Spinal cord (tissue), 10 donors: ENCODE measurements around the gene MARVELD1. TPM values are rescaled to one million over a fixed set of nuclear protein-coding genes. Genes with fewer than 3 reads are reported as not detected.
A peak's percentile ranks its signal among the peaks of the same experiment; 100 is the strongest.

Experiments
- DNase-seq, 6 donors: peaks; one replicate each; pipeline versions ENCODE4 v3.0.0 to v3.0.0-alpha.2; 2013 to 2015; ENCODE audit warnings: low spot score in 6 of 6, low read depth in 4 of 6
- H3K27ac ChIP-seq: one replicate; pipeline ENCODE4 v1.5.1; 2013; ENCODE audit warnings: low read depth, low read length, control low read depth
- H3K27me3 ChIP-seq: one replicate; pipeline ENCODE4 v1.6.1; 2013; ENCODE audit warnings: low read length; ENCODE audit not compliant: control insufficient read depth, insufficient read depth
- H3K36me3 ChIP-seq: one replicate; pipeline ENCODE4 v1.6.1; 2013; ENCODE audit warnings: low read length; ENCODE audit not compliant: control insufficient read depth, insufficient read depth
- H3K4me1 ChIP-seq: one replicate; pipeline ENCODE4 v1.6.1; 2013; ENCODE audit warnings: low read length; ENCODE audit not compliant: control insufficient read depth, insufficient read depth
- H3K4me3 ChIP-seq: one replicate; pipeline ENCODE4 v1.5.1; 2013; ENCODE audit warnings: low read depth, low read length, control low read depth
- H3K9me3 ChIP-seq: one replicate; pipeline ENCODE4 v1.6.1; 2013; ENCODE audit warnings: low read length; ENCODE audit not compliant: control insufficient read depth, insufficient read depth
- WGBS: methylation state at CpG from one replicate; pipeline ENCODE4 v1.1.5; 2013; ENCODE audit warnings: missing lambda C conversion rate; ENCODE audit not compliant: insufficient coverage; 5-methylcytosine and 5-hydroxymethylcytosine counted together
- polyA plus RNA-seq, 2 donors: library from polyadenylated mRNA; unstranded; fragments of 120-200 nt; gene quantifications; one replicate each; pipeline ENCODE4 v1.2.1, GENCODE V29; 2013; ENCODE audit not compliant: insufficient read length in 2 of 2
- total RNA-seq, 2 donors: library from RNA; depleted of rRNA in 1 of 2; stranded (reverse); fragments of 120-200 nt in 1 of 2; fragments of >200 nt in 1 of 2; gene quantifications; one replicate each; pipeline versions ENCODE4 v1.2.3 to v1.2.4, GENCODE V29; 2013 to 2014
- donor health status: healthy.

Gene MARVELD1
- total and polyA plus RNA-seq, 4 donors: 11.7 to 31.5 (median 19.9) TPM

GRCh38 chr10:97719602-97720001 is 6.1 kb downstream of the MARVELD1 start:
- peaks cover 2% of the 10 kb centered on the region for H3K27me3 ChIP-seq
- H3K4me1 ChIP-seq: peaks cover 44% of the 10 kb centered on the region
- no peaks in the 10 kb centered on the region for H3K9me3 ChIP-seq
- H3K36me3 ChIP-seq: peaks cover 3% of the 10 kb centered on the region
- DNase-seq: no peak
- 100% methylated on average over 1 of the region's 2 CpGs for WGBS
- H3K4me3 ChIP-seq: no peak overlapping the region
- H3K27ac ChIP-seq: peak overlapping the region; percentile 74

GRCh38 chr10:97721871-97722780 is 8.6 kb downstream of the MARVELD1 start:
- no peaks in the 10 kb centered on the region for H3K9me3 ChIP-seq
- H3K4me1 ChIP-seq: peaks cover 30% of the 10 kb centered on the region
- H3K36me3 ChIP-seq: peaks cover under 1% of the 10 kb centered on the region
- no peak overlapping the region for H3K4me3 ChIP-seq
- no peak for DNase-seq
- 80% methylated on average over 6 of the region's 12 CpGs for WGBS
- no peaks in the 10 kb centered on the region for H3K27me3 ChIP-seq
- no peak overlapping the region for H3K27ac ChIP-seq

- Histone ChIP-seq H3K9me3 (no peaks in the 10 kb centered on the region), H3K27me3 (no peaks in the 10 kb centered on the region), H3K4me3 (no peak overlapping the region), H3K4me1 (peaks cover 21% of the 10 kb centered on the region), H3K27ac (no peak overlapping the region), H3K36me3 (no peaks in the 10 kb centered on the region)
- DNase-seq: no peak
- 85% methylated on average over 3 of the region's 3 CpGs for WGBS
These were observed 9.5 kb downstream of the MARVELD1 start for GRCh38 chr10:97723001-97723400.

DNA sequence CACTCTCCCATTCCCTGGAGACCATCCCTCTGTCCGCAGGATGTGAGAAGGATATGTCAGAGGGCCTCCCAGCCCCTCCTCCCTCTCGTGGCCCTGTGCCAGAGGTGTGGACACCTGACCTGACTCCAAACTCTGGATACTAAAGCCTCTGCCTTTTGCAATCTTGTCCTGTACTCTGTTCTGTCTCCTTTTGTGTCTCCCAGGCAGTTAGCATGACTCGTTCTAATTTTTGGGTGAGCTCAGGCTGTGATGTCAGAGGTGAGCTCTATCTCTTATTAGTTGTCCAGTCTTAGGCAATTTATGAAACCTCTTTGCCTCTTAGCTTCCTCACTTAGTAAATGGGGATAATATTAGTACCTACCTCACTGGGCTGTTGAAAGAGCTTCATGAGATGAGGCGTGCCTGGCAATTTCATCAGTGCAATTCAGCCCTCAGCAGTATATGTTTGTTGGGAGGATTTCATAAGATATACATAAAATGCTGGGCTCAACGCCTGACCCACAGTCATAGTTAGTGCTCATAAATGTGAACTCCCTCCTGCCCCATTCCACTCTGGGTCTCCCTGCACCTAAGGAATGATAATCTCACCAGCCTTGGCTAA is 10.9 kb downstream of the MARVELD1 start:
- H3K4me3 ChIP-seq: no peak overlapping the region
- no peak overlapping the region for H3K27ac ChIP-seq
- WGBS: 43% methylated on average over 1 of the region's 5 CpGs
- no peaks in the 10 kb centered on the region for H3K9me3 ChIP-seq
- H3K27me3 ChIP-seq: no peaks in the 10 kb centered on the region
- no peak for DNase-seq
- no peaks in the 10 kb centered on the region for H3K36me3 ChIP-seq
- peaks cover 7% of the 10 kb centered on the region for H3K4me1 ChIP-seq

DNA sequence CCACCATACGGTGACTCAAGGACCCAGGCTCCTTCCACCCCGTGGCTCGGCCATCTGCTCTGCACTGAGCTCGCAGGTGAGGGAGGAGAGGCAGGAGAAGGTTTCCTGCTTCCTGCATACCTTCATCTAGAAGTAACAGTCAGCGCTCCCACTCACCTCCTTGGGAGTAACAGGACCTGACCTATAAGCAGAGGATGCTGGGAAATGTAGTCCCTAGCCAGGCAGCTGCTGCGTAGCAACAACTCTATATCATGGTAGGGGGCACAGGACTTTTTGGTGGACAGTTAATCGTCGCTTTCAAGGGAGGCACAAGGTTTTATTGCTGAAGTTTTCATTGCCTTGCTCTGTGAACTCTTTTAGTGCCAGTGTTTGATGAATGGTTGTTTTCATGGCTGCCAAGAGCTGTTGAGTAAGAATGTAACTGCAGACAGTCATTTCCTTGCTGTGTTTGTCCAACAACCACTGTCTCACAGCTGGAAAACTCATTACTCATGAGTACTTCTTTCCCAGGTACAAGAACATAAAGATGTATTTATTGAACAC is 13.2 kb downstream of the MARVELD1 start:
- peaks cover 5% of the 10 kb centered on the region for H3K4me1 ChIP-seq
- no peak overlapping the region for H3K27ac ChIP-seq
- peak overlapping the region; percentile 9 for H3K4me3 ChIP-seq
- DNase-seq: peak in 2 of 6 donors; percentile 36 to 70
- H3K27me3 ChIP-seq: no peaks in the 10 kb centered on the region
- 10% methylated on average over 6 of the region's 8 CpGs for WGBS
- no peaks in the 10 kb centered on the region for H3K9me3 ChIP-seq
- no peaks in the 10 kb centered on the region for H3K36me3 ChIP-seq

DNA sequence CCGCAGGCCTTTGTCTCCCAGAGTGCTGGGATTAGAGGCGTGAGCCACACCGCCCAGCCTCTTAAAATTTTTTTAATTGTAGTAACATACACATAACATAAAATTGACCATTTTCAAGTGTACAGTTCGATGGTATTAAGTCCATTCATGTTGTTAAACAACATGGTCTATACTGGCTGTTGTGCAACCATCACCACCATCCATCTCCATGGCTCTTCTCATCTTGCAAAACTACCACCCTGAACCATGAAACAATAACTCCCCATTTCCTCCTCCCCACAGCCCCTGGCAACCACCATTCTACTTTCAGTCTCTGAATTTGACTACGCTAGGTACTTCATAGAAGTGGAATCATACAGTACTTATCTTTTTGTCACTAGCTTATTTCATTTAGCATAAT is 15.5 kb downstream of the MARVELD1 start:
- peaks cover 5% of the 10 kb centered on the region for H3K4me1 ChIP-seq
- DNase-seq: no peak
- H3K27ac ChIP-seq: no peak overlapping the region
- no peaks in the 10 kb centered on the region for H3K9me3 ChIP-seq
- no peaks in the 10 kb centered on the region for H3K27me3 ChIP-seq
- WGBS: 100% methylated on average over 1 of the region's 5 CpGs
- no peak overlapping the region for H3K4me3 ChIP-seq
- H3K36me3 ChIP-seq: no peaks in the 10 kb centered on the region

GRCh38 chr10:97731346-97732051 is 18.0 kb downstream of the MARVELD1 start:
- DNase-seq: peak in 5 of 6 donors; percentile 73 to 96 (median 83)
- no peaks in the 10 kb centered on the region for H3K36me3 ChIP-seq
- no peaks in the 10 kb centered on the region for H3K9me3 ChIP-seq
- no peaks in the 10 kb centered on the region for H3K27me3 ChIP-seq
- 62% methylated on average over 6 of the region's 9 CpGs for whole genome bisulfite sequencing
- H3K27ac ChIP-seq: no peak overlapping the region
- H3K4me3 ChIP-seq: no peak overlapping the region
- H3K4me1 ChIP-seq: peaks cover 4% of the 10 kb centered on the region

DNA sequence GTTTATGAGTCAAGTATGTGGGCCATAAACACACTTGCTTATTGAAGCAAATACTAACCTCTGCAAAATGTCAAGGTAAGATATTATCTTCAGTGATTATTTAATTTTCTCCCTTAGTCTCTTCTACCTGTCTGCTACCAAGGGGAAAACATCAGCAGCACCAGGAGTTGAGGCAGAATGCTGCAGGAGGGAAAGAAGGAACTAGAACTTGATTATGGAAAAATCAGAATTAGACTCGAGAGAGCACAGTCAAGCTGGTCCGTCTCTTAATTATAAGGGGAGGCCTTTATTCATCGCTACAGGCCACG is 18.5 kb downstream of the MARVELD1 start:
- H3K27ac ChIP-seq: no peak overlapping the region
- no peak overlapping the region for H3K4me3 ChIP-seq
- H3K4me1 ChIP-seq: peaks cover 6% of the 10 kb centered on the region
- H3K36me3 ChIP-seq: no peaks in the 10 kb centered on the region
- H3K27me3 ChIP-seq: no peaks in the 10 kb centered on the region
- no peaks in the 10 kb centered on the region for H3K9me3 ChIP-seq
- DNase-seq: no peak
- WGBS: 60% methylated on average over 1 of the region's 4 CpGs

DNA sequence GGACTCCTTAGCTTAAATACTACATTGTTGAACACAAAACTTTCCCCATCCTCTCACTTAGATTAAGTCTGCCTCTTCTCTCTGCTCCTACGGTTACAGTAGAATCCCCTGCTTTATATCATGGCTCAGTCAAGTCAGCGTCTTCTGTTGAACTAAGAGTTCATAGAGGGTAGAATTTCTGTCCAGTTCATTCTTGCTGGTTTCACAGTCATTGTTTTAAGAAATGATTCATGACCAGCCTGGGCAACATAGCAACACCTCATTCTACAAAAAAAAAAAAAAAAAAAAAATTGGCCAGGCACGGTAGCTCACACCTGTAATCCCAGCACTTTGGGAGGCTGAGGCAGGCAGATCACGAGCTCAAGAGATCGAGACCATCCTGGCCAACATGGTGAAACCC is 19.7 kb downstream of the MARVELD1 start:
- no peak overlapping the region for H3K4me3 ChIP-seq
- H3K9me3 ChIP-seq: no peaks in the 10 kb centered on the region
- H3K27me3 ChIP-seq: no peaks in the 10 kb centered on the region
- H3K27ac ChIP-seq: no peak overlapping the region
- WGBS: no CpG with 5 or more reads among the region's 5 CpGs
- H3K36me3 ChIP-seq: peaks cover 3% of the 10 kb centered on the region
- DNase-seq: no peak
- peaks cover 18% of the 10 kb centered on the region for H3K4me1 ChIP-seq
